IPS-18c (cell line): ENCODE measurements around the gene TRIM7.

ENCODE experiments used
- H3K4me3 ChIP-seq: 2 replicates; pipeline ENCODE4 v1.7.0; 2013; ENCODE audit warnings: low read depth, mild to moderate bottlenecking, low read length, moderate library complexity; ENCODE audit not compliant: insufficient read depth
- H3K9me3 ChIP-seq: one replicate; pipeline ENCODE4 v1.6.1; 2013; ENCODE audit warnings: mild to moderate bottlenecking, low read length, moderate library complexity; ENCODE audit not compliant: control insufficient read depth, insufficient read depth

TRIM7 gene

DNA sequence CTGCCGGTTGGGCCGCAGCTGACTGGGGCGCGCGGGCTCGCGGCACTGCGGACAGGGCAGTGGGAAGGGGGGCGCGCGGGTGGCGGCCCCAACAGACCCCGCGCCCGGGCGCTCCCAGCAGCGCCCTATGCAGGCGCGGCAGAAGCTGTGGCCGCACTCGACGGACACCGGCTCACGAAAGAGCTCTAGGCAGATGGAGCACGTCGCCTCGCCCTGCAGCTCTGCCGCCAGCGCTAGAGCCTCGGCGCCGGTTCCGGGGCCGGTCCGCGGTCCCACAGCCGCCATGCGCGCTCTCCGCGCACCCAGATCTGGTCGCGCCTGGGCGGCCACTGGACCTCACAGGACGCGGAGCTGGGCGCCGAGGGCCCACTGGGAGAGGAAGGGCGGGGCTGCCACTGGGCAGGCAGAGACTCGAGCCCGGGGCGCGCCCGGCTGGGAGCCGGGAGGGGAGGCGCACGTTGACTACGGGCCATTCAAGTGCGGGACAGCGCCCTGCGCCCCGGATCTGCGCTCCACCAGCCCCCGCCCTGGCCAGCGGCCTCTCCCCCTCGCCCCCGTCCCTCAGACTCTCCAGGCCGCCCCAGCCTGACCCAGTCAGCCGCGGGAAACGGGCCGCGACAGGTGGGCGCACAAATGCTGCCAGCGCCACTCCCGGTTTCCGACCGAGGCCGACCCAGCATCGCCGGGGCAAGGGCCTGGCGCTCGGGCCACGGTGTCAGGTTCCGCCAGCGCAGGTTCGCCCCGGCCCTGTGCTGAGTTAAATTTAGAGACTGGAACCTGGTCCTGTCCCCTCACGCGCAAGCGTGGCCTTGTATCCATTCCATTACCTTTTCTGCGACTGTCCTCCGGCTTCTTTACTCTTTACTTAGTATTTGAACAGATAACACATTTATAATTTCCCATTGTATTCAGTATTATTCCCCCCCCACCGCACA, at the start of gene TRIM7:
TRIM7 (minus strand) TSS at position 371 of the 935 bp plus-strand sequence; CDS start at position 285, 86 bp downstream.
- Histone ChIP-seq H3K4me3 (peak within 1 kb of the TSS; percentile 71), H3K9me3 (no peaks in the 10 kb centered on the region)

DNA sequence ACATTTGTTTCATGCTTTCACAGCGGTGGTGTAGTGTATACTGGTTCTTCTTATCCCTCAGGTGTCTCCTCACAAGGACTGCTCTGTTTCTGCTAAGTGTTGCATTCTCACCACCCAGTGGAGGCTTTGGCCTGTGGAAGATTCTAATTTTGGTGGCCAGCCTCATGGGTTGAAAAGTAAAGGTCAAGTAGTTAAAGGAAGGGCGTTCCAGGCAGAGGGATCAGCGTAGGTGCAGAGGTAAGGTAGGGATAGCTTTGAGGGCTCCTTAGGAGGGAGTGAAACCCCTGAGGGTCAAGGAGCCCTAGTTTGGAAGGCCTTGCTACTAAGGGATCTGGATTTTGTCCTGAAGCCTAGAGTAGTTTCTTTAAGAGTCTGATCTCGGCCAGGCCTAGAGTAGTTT, 43.3 kb upstream of the TRIM7 start:
- no peaks in the 10 kb centered on the region for H3K9me3 ChIP-seq
- peak overlapping the region; percentile 97 for H3K4me3 ChIP-seq

DNA sequence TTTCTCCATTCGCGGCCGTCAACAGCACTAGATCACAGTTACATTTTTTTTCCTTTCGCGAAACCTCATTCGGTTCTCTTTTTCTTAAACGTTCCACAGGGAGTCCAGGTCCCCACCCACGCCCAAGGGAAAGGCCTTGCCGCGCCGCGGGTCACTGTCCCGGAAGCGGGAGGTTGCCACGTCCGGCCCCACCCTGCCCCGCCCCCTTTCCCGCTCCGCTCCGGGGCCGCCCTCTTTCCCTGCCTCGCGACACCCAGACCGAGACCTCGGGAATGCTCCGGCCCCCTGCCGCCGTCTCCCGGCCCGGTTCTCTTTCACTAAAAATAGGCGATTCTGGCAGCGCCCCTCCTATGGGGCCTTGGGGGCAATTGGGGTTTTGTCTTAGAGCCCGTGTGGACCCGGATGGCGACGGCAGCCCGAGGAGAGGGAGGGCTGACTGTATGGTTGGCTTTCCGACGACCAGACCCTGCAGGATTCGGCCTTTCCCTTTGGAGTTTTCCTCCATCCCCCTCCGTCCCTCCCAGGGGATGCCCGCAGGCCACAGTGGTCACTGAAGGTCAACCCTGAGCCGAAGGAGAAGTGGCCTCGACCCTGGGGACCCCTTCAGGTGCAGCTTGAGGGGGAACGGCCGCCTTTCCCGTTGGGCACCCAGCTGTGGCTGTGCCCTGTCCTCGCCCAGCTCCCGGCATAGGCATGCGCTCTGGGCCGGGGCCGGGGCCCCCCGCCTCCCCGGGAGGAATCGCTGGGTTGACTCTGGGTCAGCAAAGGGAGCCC, 41.5 kb upstream of the TRIM7 start:
- Histone ChIP-seq H3K9me3 (no peaks in the 10 kb centered on the region), H3K4me3 (peak overlapping the region; percentile 97)

DNA sequence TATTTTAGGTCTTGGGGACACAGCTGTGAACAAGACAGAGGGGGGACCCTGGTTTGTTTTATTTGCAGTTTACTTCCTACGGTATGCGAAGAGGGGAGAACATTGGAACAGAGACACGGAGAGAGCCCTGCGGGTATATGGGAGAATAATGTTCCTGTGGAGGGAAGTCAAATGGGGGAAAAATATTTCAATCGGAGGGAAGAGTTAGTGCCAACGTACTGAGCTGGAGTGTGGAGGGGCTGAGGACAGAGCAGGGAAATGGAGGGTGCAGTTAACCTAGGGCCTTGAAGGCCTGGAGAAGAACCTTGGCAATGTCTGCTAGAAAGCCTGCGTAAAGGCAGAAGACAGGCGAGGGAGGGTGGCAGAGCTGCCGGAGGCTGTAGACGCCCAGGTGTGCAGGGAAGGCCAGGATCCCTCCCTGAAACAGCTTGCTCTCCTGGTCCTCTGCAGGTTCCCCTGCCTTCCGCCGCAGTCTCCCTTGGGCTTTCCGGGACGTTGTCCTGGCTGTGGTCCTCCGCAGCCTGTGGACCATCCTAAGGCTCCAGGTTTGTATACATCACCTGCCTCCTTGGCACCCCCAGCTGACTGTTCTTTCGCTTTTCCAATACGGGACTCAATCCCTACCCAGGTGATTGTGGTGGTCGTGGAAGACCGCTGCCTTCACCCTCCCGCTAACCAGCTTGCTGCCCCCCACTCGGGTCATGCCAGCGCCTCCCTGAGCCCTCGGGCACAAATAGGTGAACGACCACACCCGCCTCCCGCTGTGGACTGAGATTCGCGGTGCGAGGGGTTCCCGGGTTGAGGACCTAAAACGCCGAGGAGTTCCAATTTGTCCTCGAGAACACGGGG, 40.7 kb upstream of the TRIM7 start:
- peak overlapping the region; percentile 97 for H3K4me3 ChIP-seq
- no peaks in the 10 kb centered on the region for H3K9me3 ChIP-seq

DNA sequence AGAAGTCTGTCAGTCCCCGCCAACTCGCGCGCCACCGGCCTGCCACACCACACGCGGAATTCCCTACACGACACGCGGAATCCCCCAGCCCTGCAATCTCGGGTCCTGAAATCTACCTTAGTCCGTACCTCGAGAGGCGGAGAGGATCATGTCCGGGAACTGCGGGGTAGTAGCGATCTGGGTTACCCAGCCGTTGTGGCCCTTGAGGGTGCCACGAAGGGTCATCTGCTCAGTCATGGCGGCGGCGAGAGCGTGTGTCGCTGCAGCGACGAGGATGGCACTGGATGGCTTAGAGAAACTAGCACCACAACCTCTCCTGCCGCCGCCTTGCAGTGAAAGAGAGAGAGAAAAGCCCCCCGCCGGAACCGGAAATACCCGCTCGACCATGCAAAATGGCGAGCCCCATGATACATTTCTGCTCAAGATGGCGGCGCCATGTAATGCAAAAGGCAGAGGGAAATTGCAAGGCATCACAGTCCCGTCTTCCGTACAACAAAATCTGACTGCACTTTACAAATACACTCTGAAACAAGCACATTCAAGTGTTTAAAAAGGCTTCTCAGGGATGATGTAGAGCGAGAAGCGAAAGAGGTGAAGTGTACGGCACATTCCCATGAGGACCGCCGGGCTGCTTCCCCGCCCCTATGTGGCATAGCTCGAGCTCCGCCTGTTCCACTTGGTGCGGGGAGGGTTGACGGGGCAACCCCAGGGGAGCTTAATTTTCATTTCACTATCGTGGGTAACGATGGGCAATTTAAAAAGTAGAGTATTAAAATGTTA, 38.8 kb upstream of the TRIM7 start, which contains the start of gene RACK1:
RACK1 (minus strand) TSS at position 343 of the 780 bp plus-strand sequence; CDS start at position 237, 106 bp downstream.
- no peaks in the 10 kb centered on the region for H3K9me3 ChIP-seq

DNA sequence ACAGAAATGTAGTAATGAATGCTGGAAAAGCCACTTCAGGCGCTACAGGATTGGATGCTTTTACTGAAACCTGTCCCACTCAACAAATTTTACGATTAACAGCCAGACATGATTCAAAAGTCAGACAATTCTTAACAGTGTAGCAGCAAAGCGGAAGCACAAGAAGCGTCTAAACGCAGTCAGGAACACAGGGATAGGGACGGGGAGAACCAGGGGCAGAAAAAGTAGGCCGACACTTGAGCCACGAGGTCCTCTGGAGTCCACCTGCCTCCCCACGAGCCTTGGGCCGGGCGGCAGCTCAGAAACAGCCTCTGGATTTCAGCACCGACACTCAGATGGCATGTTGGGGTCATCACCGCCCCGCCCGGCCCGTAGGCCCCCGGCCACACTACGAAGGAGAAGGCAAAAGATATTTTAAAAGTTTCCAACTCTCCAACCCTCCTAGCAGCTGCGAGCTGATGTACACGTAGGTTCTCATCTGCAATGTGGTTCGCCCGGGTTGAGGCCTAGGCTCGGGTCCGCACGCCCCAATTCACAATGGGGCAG, 38.1 kb upstream of the TRIM7 start:
- Histone ChIP-seq H3K9me3 (no peaks in the 10 kb centered on the region), H3K4me3 (peak overlapping the region; percentile 98)

More for the DNA sequence above, 38.8 kb upstream of the TRIM7 start, which contains the start of gene RACK1:
- peak within 1 kb of the TSS; percentile 98 for H3K4me3 ChIP-seq

DNA sequence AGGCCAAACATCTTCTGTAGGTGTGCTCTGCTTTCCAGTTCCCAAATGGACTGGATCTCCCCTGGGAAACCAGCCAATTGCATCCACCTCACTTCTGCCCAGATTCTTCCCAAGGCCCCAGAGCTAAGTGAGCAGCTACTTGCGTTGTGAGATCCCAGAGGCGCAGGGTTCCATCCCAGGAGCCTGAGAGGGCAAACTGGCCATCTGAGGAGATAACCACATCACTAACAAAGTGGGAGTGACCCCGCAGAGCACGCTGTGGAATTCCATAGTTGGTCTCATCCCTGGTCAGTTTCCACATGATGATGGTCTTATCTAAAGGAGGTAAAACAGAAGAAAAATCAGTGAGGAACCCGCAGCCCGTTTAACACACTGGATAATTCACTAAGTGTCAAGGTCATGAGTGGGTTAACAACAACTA, 37.0 kb upstream of the TRIM7 start:
- Histone ChIP-seq H3K9me3 (no peaks in the 10 kb centered on the region), H3K4me3 (peak overlapping the region; percentile 98)

DNA sequence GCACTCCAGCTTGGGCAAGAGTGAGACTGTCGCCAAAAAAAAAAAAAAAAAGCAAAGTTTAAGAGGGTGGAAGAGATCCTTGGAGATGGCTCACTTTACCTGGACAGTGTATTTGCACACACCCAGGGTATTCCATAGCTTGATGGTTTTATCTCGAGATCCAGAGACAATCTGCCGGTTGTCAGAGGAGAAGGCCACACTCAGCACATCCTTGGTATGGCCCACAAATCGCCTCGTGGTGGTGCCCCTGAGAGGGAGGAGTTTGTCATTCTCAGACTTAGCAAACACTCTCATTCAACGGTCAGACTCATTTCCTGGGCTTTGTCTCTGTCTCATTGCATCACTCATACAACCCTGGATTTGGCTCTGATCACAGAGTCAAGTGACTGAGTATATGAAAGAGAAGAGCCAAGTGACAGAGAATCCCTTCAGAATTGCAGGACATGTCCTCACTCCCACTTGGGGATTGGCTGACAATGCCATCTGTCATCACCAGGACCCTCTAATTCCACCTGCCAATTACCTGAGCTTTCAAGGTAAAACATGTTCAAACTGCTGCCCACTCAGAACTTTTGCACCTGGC, 36.5 kb upstream of the TRIM7 start:
- peak overlapping the region; percentile 98 for H3K4me3 ChIP-seq
- H3K9me3 ChIP-seq = no peaks in the 10 kb centered on the region

DNA sequence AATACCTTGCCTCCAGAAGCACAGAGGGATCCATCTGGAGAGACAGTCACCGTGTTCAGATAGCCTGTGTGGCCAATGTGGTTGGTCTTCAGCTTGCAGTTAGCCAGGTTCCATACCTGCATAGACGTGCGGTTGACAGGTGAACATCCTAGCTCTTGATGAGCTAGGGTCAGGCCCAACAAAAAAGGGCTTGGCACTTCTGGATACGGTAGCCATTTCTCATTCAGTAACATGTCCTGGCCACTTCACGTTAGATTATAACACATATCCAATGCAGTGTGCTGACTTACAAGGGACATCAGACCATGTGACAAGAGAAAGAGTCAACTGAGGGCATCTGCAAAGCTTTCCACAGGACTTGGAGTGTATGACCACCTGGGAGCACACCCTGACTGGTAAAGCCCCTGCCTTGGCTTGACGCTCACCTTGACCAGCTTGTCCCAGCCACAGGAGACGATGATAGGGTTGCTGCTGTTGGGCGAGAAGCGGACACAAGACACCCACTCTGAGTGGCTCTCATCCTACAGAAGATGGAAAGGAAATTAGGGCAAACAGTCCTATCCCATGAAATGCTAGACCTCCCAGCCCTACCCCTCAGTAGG, 34.2 kb upstream of the TRIM7 start:
- Histone ChIP-seq H3K4me3 (no peak overlapping the region; the same call in 1 of the 2 replicates), H3K9me3 (no peaks in the 10 kb centered on the region)

DNA sequence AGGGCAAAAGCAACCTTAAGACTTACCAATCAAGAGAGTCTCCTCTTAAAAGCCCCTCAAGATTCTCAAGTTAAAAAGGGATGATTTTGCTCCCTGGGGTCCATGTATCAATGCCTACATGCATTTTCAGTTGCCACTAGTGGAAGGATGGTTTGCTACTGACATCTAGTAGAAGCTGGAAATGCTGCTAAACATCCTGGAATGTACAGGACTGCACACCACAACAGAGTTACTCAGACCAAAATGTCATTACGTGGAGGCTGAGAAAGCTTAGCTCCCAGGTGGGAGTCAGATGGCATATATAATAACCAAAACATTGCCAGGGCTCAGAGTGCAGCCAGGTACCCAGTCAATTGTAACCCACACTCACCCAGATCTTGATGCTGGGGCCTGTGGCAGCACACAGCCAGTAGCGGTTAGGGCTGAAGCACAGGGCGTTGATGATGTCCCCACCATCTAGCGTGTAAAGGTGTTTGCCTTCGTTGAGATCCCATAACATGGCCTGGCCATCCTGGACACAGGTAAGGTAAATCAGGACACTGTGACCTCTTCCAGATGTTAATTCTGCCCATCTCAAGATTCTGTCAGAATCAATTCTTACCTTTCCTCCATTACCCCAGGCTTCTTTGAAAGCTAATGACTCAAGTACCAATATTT, 32.9 kb upstream of the TRIM7 start:
- H3K4me3 ChIP-seq = no peak overlapping the region
- no peaks in the 10 kb centered on the region for H3K9me3 ChIP-seq

DNA sequence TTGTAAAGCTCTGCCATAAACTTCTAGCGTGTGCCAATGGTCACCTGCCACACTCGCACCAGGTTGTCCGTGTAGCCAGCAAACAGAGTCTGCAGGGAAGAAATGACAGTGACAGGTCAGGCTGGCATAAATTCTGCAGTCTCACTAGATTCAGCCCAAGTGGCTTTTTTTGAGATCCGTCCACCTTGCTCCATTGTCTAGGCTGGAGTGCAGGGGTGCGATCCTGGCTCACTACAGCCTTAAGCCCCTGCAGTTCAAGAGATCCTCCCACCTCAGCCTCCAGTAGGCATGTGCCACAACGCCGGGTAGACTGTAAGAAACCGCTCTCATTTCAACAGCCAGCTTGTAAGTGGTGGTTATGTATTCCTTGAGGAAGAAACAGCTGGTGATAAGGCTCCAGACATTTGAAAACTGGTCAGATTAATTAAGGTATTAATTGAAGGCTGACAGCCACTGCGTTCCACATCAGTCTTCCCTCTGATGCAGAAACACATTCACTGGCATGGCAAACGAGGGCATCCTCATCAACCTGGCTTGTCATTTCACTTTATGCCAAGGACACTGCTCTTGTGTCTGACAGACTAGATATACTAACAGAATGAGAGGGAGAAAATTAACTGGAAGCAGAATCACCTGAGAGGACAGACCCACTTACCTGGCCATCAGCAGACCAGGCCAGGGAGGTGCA, 32.1 kb upstream of the TRIM7 start:
- H3K4me3 ChIP-seq = no peak overlapping the region
- no peaks in the 10 kb centered on the region for H3K9me3 ChIP-seq

DNA sequence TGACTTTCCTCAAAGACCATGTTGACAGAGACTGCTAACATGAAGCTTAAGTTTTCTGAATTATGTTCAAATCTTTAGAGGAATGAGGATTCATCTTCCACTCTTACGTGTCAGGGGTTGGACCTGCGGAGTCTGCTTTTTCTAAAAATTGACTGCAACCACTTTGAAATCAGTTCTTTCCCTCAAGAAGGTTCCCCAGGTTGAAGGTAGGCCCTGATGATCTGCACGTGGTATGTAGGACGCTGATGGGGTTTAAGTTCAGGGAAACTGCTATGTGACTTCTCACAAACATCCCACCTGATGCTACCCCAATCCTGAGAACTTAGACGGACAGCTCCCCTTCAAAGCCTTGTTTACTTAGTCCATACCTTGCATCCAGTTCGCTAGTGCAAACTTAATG, 31.5 kb upstream of the TRIM7 start:
- H3K9me3 ChIP-seq = no peaks in the 10 kb centered on the region
- no peak overlapping the region for H3K4me3 ChIP-seq

DNA sequence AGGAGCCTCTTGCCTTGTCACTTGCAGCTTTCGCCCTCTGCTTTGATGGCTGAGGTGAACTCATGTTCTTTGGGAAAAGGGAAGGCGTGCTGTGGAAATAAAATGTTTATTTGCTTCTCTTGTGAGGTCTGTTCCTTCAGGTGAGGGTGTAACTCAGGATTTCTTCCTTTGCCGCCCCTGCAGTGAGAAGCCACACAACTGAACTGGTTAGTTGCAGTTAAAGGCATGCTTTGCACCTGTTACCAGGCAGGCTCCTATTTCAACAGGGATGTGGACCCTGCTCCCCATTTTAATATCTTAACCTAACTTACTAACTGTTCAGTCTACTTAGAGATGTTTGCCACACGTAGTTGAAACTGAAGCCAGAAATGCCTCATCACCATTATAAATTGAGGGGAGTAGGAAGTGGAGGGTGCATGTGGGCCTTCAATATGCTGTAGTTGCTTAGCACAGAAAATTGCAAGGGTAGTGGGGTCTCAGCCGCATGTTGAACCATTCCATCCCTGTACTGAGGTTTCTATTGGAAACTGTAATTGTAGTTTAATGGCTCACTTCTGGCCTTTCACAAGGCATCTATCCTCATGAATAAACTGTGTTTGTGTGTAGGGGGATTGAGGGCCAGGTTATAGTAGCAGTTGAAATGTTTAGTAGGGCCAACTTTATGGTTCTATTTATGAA, 30.8 kb upstream of the TRIM7 start:
- H3K4me3 ChIP-seq = no peak overlapping the region
- no peaks in the 10 kb centered on the region for H3K9me3 ChIP-seq

DNA sequence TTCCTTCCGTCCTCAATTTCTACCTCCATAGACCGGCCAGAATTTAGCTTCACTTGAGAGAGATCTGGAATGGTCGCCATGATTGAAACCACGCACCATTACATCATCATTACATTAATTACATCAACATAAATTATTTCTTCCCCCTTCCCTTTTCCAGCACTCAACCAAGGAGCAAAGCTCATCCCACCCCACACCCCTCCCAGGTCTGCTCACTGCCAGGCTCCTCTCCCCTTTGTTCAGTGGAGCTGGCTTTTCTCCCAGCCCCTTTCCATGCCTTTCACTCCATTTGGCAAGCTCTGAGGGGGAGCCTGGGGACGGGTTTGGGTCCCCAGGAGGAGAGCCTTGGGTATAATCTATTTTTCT, 30.3 kb upstream of the TRIM7 start:
- no peak overlapping the region for H3K4me3 ChIP-seq

More for the DNA sequence above, 30.3 kb upstream of the TRIM7 start:
- H3K9me3 ChIP-seq = no peaks in the 10 kb centered on the region
